GM12865 (cell line): Measurements from ENCODE around the gene CYS1.

ENCODE experiments used
- DNase-seq: peaks from one replicate; pipeline ENCODE4 v3.0.0; 2010; ENCODE audit warnings: low read depth
- H3K4me3 ChIP-seq: 2 replicates; pipeline ENCODE4 v1.5.1; 2011; ENCODE audit warnings: mild to moderate bottlenecking, low read depth, low read length, control low read depth
- TF ChIP-seq, protein P1 (sequence below): IDR thresholded peaks from 2 replicates; pipeline ENCODE4 v1.5.1; 2011; ENCODE audit warnings: low read length, control low read depth, low read depth, inconsistent platforms; ENCODE audit not compliant: insufficient read depth; ENCODE audit errors: missing control alignments

The CYS1 gene

GRCh38 chr2:10064932-10065772, 15.1 kb downstream of the CYS1 start:
- DNase-seq: no peak
- TF ChIP-seq, protein P1, sequence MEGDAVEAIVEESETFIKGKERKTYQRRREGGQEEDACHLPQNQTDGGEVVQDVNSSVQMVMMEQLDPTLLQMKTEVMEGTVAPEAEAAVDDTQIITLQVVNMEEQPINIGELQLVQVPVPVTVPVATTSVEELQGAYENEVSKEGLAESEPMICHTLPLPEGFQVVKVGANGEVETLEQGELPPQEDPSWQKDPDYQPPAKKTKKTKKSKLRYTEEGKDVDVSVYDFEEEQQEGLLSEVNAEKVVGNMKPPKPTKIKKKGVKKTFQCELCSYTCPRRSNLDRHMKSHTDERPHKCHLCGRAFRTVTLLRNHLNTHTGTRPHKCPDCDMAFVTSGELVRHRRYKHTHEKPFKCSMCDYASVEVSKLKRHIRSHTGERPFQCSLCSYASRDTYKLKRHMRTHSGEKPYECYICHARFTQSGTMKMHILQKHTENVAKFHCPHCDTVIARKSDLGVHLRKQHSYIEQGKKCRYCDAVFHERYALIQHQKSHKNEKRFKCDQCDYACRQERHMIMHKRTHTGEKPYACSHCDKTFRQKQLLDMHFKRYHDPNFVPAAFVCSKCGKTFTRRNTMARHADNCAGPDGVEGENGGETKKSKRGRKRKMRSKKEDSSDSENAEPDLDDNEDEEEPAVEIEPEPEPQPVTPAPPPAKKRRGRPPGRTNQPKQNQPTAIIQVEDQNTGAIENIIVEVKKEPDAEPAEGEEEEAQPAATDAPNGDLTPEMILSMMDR: no peak

DNA sequence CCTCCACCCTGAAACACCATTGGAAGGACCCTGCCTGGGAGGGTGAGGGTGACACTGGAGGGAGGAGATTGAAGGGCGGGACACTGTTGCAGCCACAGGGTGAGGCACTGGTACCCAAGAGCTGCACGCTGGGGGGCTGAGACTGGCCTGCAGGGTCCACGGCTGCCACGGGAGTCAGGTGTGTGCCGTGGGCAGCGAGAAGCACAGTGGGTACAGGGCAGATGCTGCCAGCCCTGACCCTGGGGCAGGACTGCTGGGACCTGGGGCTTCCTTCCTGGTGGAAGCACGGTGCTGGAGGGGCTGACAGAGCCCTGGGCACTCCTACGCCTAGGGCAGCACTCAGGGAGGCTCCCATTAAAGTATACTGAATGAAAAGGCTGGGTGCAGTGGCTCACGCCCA, 16.6 kb downstream of the CYS1 start:
- TF ChIP-seq, protein P1: no peak
- no peak overlapping the region for H3K4me3 ChIP-seq
- no peak for DNase-seq

More at GRCh38 chr2:10064932-10065772, 15.1 kb downstream of the CYS1 start:
- no peak overlapping the region for H3K4me3 ChIP-seq

GRCh38 chr2:10062931-10063365, 17.3 kb downstream of the CYS1 start:
- TF ChIP-seq, protein P1: no peak
- DNase-seq: no peak
- no peak overlapping the region for H3K4me3 ChIP-seq

DNA sequence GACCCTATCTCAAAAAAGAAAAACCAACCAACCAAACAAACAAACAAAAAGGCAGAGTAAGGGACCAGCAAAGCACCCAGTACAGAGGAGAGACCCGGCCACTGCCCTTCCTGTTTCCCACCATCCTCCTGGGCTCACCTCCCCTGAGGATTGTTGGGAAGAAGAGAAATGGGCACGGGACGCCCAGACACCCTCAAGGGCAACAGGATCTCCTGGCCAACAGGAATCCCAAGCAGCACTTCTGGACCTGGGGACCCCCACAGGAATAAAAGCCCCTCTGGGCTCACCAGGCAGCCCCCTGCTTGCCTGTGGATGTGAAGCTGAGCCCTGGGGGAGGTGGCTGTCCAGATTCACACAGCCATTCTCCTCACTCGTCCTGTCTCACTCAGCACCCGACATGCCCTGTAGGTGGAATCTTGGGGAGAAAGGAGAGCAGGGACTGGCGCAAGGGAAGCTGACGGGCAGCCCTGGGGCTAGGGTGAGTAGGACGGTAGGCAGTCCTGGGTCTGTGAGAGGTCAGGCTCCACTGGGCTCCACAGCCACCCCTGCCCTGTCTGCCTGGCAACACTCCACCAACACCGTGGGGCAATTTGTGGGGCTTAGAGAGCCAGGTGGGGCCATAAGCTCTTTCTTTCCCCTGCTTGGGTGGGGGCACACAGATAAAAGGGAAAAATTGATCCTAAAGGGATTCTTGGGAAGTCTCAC, 18.8 kb downstream of the CYS1 start:
- TF ChIP-seq, protein P1: no peak
- H3K4me3 ChIP-seq: no peak overlapping the region
- DNase-seq: no peak

- DNase-seq: no peak
- no peak overlapping the region for H3K4me3 ChIP-seq
- TF ChIP-seq, protein P1: no peak
Observed at GRCh38 chr2:10059552-10060335, 20.5 kb downstream of the CYS1 start.

DNA sequence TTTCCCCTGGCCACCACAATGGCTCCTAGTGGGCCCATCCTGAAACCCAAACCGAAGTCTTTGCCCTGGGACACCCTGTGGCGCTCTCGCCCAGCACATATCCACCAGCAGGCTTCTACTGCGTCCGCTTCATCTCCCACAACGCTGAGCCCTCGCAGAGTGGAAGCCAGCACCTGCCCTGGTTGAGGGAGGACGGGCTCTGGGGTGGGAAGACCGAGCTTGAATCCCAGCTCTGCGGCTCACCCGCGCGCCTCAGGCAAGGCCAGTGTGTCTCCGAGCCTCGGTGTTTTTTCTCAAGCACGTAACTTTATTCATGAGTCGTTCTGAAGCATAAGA, 21.2 kb downstream of the CYS1 start:
- TF ChIP-seq, protein P1: no peak
- no peak overlapping the region for H3K4me3 ChIP-seq
- DNase-seq: no peak
